ENCODE measurements around the gene PARD6G. TPM values are rescaled to one million over a fixed set of nuclear protein-coding genes. Genes with fewer than 3 reads are reported as not detected.

Gene PARD6G
- total RNA-seq, 1 donor from 2014 or later = 0.05 TPM

DNA sequence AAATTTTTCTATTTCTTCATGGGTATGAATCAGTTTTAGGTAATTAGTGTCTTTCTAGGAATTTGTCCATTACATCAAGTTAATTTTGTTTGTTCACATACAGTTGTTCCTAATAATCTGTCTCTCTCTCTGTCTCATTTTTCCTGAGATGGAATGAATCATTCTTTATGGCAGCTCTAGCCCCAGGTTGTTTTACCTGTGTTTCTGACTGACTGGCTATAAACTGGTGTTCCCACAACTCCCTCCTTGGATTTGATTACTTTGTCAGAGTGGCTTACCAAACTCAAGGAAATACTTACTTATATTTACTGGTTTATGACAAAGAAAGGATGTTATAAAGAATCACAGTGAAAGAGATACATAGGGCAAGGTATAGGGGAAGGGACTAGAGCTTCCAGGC, 123.2 kb downstream of the PARD6G start:
- intact Hi-C loops (cut with micrococcal nuclease) = no loop called here

- intact Hi-C loops (cut with micrococcal nuclease) = no loop called here
These were observed 126.4 kb downstream of the PARD6G start for GRCh38 chr18:80120932-80121331.

DNA sequence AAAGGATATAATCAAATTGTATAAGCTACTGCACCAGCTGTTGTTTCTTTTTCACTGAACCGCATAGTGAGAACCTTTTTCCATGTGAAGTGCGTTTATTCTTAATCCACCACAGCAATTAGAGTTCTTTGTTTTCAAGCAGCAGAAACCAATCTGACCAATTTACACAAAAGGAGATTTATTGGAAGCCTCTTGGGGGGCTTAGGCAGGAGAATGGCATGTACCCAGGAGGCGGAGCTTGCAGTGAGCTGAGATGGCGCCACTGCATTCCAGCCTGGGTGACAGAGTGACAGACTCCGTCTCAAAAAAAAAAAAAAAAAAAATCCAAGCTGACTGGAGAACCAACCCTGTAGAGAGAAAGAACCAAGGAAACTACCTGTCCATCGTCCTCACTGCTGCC, 128.2 kb downstream of the PARD6G start:
- intact Hi-C loops (cut with micrococcal nuclease) = no loop called here

DNA sequence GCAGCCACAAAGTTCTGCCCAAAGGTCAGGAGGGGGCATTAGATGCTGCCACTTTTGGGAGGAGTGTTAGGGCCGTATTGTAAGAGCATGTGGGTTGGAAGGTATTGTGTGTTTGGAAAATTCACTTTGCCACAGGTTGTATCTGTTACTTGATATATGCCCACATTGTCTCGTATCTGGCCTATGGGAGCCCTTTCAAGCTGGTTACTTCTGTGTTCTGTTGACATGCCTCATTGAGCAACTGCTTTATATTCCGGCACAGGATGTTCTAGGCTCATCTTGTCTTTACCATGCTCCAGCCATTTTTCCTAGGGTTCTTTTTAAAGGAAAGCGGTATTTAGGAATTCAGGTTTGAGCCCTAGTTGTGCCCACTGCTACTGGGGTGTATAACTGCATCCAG, 132.3 kb downstream of the PARD6G start:
- intact Hi-C loops (cut with micrococcal nuclease) = no loop called here

DNA sequence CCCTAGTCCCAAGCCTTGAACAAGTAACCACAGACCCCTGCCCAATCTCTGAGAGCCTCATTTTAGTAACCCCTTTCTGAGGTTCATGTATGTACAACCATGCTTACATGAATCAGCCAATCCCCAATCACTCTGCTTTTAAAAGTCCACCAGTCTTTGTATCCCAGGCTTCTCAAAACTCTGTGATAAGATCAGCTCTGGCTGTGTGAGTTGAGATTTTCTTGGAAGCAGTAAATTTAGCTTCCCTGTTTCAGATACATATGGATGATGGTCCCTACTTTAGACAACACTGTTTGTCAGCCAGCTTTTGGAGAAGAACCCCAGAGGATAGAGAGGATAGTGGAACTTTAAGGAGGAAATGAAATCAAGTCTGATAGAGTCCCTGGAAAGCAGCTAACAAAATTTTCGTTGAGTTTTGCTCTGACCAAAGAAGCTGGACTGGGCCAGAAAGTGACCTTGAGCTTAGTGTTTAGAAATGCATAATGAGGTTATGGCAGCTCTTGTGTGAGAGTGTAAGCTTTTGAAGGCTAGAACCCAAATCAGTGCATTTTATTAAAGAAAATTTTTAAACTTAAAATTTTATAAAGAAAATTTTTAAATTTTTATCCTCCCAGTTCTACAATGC, 134.6 kb downstream of the PARD6G start:
- intact Hi-C loops (cut with micrococcal nuclease) = no loop called here

- intact Hi-C loops (cut with micrococcal nuclease) = loop anchor here (1.0 to 5.0 kb wide), 8 partner anchors 23 to 715 kb away; partner anchors contain the start of genes CTDP1, NFATC1, SLC66A2 and TXNL4A
These were observed 137.6 kb downstream of the PARD6G start for GRCh38 chr18:80109676-80110078.

- intact Hi-C loops (cut with micrococcal nuclease) = loop anchor here (1.0 to 5.0 kb wide), 7 partner anchors 46 to 714 kb away; partner anchors contain the start of genes CTDP1, NFATC1, RBFA and SLC66A2
These were observed 138.3 kb downstream of the PARD6G start, which contains the start of gene ADNP2 for GRCh38 chr18:80108739-80109675. ADNP2 (plus strand) TSS chr18:80109262; CDS start chr18:80117543, 8,281 bp downstream.

DNA sequence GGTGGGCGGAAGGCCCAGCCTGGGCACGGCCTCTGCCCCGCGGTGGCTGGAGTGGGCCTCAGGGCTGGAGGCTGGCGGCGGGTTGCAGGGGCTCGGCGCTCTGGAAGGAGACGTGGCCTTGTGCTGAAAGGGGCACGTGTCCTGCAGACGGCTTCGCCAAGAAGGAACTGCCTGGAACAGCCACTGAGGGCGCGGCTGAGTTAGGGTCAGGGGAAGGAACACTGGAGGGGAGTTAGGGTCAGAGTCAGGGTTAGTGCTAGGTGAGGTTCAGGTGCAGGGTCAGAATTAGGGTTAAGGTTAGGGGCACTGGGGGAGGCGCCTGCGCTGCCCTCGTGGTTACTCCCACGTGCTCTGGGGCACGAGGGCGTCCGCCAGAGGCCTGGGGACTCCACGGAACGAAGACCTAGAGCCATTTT, 139.2 kb downstream of the PARD6G start:
- intact Hi-C loops (cut with micrococcal nuclease) = loop anchor here (1.0 to 5.0 kb wide), 5 partner anchors 47 to 713 kb away; partner anchors contain the start of genes NFATC1, RBFA and SLC66A2

DNA sequence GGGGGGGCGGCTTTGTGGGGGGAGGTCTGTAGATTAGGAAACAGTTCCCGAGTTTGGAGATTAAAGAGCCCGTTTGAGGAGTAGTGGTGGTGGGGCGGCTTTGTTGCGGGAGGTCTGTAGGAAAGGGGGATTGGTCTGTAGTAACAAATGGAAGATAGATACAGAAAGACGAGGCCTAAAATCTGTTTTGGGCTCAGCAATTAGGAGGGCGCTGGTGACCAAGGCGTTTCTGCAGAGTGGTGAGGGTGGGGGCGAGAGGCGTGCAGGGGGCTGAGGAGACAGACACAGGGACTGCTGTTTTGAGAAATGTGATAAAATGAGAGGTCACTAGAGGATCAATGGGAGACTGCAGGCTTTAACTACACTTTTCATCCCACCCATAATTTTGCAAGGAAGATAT, 139.9 kb downstream of the PARD6G start:
- intact Hi-C loops (cut with micrococcal nuclease) = loop anchor here (5.0 kb wide), 1 partner anchor 585 kb away; no protein-coding TSS in a partner anchor

Other genes with a start within 250 kb of the PARD6G start
- 20.8 and 20.9 TPM in 2 replicates for gene RBFA, start 213.1 kb downstream of the PARD6G start, total RNA-seq
- 24.7 and 26.4 TPM in 2 replicates for gene ADNP2, start 138.3 kb downstream of the PARD6G start, total RNA-seq